Mucosa of gallbladder (tissue), 1 donor: ENCODE measurements around the gene FBXL20. TPM values are rescaled to one million over a fixed set of nuclear protein-coding genes. Genes with fewer than 3 reads are reported as not detected.

Source experiments
- DNase-seq: peaks from one replicate; pipeline ENCODE4 v3.0.0-alpha.2; 2020; ENCODE audit warnings: low spot score
- total RNA-seq: library from RNA; stranded (reverse); gene quantifications from one replicate; pipeline ENCODE4 v1.2.1, GENCODE V29; 2021
- donor health status: DM: no; HTN: no; CAD: no.

The FBXL20 gene
- total RNA-seq, 1 donor from 2014 or later: 31.8 TPM

DNA sequence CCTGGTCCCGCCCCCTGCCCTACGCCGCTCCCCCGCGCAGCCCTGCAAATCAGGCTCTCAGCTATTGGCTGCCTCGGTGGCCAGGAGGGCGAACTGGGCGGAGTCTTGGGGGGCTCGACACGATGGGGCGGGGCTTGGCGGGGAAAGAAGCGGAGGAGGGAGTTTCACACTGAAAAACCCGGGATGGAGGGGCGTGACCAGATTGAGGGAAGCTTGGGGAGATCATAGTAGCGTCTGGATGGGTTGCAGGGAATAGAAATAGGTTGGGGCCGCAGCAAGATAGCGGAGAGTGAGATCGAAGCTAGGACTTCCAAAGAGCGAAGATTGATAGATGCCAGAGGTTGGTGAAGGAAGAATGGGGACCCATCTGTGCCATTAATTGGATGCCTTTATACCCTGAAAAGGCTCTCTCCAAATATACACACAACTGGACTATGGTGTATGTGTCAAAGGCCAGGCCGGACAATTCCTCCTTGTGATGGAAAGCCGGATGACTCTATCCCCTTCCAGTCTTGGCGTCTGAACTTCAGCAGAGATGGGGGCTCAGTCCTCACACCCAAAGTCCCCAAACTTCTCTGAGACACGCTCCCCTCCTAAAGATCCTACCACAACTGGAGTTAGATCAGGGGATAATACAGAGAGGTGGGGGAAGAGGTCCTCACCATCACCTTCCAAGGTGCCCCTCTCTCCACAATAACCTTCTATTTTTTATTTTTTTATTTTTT lies 175.3 kb downstream of the FBXL20 start:
- no peak for DNase-seq

DNA sequence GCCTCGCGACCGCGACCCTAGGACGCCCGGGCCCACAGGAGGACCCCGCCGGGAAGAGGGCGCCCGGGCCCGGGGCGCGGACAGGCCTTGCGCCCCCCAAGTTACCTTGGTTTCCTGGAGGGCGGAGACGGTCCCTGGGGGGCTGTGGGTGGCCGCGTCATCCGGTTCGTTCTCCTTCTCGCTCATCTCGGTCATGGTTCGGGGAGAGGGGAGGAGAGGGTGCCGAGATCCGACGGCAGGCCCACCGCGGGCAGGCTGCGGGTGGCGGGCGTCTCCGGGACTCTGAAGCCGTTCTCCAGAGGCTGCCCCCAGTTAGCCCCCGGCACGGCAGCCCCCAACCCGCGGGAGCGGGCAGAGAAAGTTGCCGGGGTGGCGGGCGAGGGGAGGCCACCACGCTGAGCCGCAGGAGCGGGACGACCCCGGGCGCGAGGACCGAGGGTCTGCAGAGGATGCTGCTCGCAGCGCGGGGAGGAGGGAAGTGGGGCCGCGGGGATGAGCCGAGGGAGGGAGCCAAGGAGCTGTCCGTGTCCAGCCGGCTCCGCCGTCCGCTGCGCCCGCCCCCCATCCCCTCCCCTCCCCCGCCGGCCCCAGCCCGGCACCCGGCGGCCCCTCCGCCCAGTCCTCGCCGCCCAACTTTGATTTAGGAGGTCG lies 176.0 kb downstream of the FBXL20 start, which contains the start of gene STAC2:
Gene STAC2 (minus strand): TSS at position 638 of the 651 bp plus-strand sequence. CDS start 443 bp downstream, at position 195.
- DNase-seq: no peak

DNA sequence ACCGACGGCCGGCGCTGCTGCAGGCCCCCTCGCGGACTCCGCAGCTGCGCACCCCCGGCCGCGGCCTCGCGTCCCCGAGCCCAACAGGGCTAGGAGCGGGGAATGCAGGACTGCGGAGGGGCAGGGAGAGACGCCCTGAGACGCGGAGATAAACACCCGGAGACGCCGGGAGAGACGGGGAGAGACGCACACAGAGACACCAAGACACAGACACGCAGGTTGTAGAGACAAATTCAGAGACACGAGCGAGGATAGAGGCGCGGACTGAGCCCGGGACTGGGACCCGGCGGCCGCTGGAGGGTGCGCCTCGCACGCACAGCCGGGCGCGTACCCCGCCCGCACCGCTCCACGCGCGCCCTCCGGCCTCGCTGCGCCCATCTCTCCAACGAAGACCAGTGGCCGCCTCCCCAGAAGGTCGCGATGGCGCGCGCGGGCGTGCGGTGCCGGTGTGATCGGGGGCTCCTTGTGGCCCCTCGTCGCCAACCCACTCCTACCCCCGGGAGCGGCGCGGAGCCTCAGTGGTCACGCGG lies 176.6 kb downstream of the FBXL20 start:
- DNase-seq: no peak

DNA sequence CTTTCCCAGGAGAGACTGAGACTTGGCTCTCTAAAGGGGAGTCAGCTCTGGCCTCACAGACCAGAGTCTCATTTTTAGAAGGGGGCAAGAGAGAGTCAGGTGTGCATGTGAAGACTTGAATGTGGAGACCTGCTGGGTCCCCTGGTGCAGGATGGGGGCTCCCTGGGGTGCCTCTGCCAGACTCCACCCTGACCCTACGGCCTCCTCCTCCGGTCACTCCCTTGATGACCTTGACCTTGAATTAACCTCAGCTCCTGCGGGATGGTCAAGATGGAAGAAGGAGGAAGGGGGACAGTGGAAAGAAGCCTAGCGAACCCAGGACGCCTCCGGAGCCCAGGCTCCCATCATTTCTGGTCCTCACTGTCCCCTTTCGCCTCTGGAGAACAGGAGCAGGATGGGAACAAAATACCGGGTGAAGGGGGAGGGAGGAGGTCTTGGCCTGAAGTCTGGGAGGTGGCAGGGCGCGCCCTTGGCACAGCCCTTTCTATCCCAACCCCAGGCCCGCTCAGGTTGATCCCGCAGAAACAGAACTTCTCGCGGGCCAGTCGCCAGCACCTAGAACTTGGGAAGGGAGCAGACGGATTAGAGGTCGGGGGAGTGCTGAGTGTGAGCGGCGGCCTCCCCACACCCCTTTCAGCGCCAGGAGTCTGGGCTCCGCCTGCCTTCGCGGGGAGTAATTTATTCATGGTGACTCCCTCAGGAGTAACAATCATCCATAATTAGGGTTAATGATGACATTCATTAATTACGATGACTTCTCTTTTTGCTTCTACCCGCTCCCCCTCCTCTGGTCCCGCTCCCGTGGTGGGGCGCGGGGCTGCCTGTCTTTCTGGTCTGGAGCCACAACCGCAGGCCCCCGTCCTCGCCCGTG lies 177.3 kb downstream of the FBXL20 start:
- no peak for DNase-seq

DNA sequence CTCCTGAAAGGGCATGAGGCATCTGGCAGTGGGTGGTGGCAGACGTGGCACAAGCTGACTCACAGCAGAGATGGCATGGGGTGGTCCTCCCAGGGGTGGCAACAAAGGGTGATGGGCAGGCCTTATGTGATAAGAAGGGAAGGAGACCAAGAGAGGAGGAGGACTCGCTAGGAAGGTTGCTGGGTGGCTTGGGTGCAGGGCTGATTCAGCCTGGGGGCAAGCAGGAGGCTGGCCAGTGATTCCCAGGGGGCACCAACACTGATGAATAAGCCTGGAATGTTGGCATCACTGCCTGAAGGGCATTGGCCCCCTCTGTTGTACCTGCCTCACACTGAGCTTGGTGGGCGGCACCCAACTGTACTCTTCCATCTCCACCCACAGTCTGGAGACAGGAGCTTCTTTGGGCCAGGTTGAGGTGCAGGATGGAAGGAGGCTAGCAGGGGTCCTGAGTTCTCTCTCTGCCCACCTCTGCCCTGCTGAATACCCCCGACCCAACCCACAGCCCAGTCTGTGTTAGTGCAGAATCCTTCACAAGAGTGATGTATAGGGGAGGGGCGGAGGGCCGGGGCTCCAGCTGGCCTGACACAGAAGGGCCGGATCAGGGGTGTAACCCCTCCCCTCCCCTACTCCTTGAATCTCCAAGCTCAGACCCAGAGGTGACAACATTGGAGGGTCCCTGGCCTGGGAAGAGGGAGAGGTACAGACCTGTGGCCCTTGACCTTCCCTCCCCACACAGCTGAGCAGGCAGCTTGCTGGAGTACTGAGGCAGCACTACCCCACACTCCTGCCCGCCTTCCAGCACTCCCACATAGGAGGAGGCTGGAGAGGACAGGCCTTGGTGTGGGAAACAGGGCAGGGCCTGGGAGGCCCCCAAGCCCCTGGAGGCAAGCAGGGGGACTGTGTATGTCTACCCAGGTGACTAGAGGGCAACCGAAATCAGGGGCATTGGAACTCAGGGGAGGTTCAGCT lies 178.3 kb downstream of the FBXL20 start:
- no peak for DNase-seq

DNA sequence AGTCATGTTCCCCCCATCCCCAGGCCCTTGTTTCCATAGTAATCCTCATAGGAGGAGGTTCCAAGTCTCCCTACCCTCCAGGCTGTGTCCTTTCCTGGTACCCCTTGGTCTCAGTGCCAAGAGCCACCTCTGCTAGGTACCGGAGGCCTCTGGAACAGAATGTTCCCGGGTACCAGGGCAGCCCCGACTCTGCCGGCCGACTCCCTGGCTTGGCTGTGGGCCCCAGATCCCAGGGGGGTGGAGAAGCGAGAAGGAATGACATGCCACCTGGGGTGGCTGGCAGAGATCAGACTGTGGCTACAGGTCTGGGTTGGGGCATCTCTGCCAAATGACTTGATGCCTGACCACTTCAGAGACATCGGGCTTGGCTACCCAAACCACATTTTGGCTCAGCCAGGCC lies 179.3 kb downstream of the FBXL20 start:
- no peak for DNase-seq

DNA sequence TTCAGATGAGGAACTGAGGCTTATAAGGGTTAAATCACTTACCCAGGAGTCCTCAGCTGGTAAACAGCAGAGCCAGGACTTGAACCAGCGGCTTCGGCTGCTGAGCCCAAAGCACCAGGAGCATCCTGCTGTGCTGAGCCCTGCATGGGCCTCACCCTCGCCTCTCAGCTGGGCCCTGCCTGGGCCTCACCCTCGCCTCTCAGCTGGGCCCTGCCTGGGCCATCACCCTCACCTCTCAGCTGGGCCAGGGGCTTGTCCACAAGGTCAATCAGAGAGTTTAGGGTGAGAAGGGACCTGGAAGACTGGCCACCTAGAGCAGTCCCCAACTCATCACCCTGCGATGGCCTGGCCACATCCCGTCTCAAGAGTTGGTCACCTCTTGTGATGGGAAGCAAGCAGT lies 179.9 kb downstream of the FBXL20 start:
- no peak for DNase-seq

DNA sequence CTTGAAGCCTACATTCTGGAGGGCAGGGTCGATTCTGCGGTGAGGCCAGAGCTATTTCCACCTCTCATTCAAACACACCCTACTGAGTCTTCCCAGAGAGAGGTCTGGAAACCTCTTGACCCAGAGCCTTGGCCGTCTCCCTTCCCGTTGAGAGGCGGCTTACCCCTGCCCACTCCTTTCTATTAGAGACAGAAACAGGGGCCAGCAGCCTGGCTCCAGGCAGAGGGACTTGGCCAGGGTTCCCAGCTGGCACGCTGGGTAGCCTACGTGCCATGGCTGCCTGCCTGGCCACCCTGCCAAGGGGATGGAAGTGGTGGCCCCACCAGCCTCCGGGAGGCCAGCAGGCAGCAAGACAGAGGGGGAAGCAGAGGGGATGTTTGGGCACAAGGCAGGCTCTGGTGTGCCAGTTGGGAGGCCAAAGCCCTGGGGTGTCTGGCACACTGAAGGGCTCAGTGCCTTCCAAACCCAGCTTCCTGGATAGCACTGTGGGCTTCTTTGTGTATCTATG lies 181.7 kb downstream of the FBXL20 start:
- DNase-seq: no peak

- no peak for DNase-seq
Observed at GRCh38 chr17:39218906-39219305, 182.5 kb downstream of the FBXL20 start.

DNA sequence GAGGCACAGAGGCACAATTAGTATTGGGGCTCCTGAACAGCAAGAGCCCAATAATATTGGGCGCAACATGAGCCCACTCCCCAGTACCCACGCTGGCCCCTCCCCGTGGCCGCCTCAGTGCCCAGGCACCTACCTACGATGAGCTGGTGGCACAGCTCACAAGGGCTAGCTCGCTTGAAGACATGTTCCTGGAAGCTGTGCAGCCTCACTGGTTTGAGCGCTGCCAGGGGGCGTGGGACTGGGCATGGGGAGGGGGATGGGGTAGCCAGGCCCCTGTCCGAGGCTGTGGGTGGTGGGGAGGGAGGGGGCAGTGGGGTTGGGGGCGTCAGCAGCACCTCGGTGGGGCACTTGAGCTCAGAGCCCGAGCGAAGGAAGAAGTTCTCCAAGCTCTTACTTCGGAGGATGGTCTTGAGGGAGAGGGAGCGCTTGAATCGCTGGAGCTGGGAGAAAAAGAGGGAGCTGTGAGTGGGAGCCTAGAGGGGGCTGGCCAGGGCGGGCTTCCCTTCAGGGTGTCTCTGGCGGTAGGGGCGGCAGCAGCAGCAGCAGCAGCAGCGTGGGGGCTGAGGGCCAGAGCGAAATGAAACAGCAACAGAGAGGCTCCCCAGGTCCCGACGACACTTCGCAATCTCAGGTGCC lies 183.6 kb downstream of the FBXL20 start:
- no peak for DNase-seq

DNA sequence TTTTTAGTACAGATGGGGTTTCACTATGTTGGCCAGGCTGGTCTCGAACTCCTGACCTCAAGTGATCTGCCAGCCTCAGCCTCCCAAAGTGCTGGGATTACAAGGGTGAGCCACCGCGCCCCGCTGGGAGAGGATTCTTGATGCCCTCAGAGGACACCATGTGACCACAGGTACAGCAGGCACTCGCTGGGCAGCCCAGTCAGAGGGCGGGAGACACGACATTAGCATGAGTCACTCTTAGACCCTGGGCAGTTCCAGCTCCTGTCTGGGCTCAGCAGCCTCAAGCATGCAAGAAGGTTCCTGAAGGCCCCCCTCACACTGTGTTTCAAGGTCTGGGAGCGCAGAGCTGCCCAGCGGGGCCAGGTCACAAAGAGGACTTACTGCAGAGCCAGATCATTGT lies 187.6 kb downstream of the FBXL20 start:
- DNase-seq: no peak

DNA sequence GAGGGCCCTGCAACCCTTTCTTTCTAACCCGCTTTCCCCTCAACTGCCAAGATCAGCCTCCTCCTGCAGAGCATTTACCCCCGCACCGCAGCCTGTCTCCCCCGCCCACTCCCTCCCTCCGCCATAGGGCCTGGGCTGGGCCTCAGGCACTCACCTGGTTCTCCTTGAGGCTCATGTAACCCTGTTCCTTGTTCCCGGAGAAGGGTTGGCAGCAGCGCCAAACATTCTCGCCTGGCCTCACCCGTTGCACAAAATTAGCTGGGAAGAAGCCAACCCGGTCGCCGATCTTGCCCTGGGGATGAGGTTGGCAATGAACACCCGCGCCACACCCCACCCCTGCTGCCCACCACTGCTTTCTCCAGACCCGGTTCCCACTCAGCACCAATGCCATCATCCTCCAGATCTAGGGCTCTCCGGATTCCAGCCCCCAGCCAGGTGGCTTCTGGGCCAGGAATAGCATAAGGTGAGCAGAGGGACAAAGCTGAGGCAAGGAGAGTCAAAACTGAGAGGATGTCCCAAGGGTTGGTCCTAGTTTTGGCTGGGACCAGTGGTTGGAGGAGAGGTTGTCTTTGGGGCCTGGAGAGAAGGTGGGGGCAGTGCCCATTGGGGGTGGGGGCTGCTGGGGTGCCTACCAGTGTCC lies 188.5 kb downstream of the FBXL20 start:
- DNase-seq: no peak

DNA sequence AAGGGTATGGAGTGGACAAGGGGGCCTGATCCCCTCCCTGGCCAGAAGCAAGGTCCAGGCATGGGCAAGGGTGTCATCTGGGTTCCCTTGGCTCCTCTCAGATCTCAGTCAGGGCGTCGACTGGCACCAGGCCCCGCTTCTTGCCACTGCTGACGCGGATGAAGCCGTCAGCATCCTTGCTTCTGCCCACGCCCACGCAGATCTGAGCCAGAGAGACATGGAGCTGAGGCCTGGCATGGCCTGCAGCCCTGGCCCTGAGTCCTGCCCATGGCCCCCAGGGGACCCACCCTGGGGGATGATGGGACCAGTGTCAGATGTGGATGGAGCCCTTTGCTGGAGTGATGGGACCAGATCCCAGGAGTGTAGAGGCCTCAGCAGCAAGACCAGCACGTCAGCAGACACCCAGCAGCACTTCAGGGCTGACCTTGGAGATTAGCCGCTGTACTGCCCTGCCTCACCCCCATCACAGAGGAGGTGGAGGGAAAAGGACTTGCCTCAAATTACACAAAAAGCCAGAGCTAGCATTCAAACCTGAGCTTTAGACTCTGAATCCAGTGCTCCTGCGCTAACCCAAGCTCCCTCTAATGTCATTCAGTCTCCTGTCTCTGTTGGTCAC lies 189.1 kb downstream of the FBXL20 start:
- DNase-seq: no peak

- DNase-seq: no peak
Observed at GRCh38 chr17:39210093-39210434, 191.4 kb downstream of the FBXL20 start.

GRCh38 chr17:39209317-39210092 lies 191.9 kb downstream of the FBXL20 start:
- DNase-seq: peak; percentile 59

- DNase-seq: no peak
Observed at GRCh38 chr17:39208893-39209292, 192.5 kb downstream of the FBXL20 start.

GRCh38 chr17:39208136-39208535 lies 193.3 kb downstream of the FBXL20 start:
- no peak for DNase-seq

DNA sequence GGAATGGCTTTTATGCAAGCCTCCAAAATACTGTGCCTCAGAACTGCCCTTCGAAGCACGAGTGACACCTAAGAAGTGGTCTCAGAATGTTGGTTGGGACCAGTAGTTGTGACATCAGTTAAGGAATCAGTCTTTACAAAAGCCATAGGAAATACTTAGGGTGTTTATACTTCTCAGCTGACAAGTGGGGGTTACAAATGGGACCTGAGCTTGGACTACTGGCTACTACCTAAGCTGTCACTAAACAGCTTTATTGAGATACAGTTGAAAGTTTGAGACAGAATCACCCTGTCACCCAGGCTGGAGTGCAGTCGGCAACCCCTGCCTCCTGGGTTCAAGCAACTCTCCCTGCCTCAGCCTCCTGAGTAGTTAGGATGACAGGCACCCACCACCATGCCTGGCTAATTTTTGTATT lies 196.3 kb downstream of the FBXL20 start:
- no peak for DNase-seq

- DNase-seq: no peak
Observed at GRCh38 chr17:39204245-39204644, 197.2 kb downstream of the FBXL20 start.
